Measurements from ENCODE around the gene RAB11FIP4. TPM values are rescaled to one million over a fixed set of nuclear protein-coding genes. Genes with fewer than 3 reads are reported as not detected.

The RAB11FIP4 gene
- total and polyA plus RNA-seq, 9 of the 15 experiments (the other 6 are each of a cell fraction or from before 2014, with no cell fraction given): 0.62 to 16.6 (median 8.9) TPM

- TF ChIP-seq RBM14 (IDR thresholded peaks at IDR 0.05; ENCODE audit: borderline replicate concordance, insufficient read depth, low read depth, low read length) (no peak), ARID1B (IDR thresholded peaks at IDR 0.05) (no peak), ZNF165 (CRISPR knock-in tag; IDR thresholded peaks at IDR 0.05; ENCODE audit: borderline replicate concordance) (no peak), USF2 (CRISPR knock-in tag; IDR thresholded peaks at IDR 0.05) (no peak), RFX7 (CRISPR knock-in tag; IDR thresholded peaks at IDR 0.05) (no peak), SPI1 (IDR thresholded peaks at IDR 0.05; ENCODE audit: borderline replicate concordance, low read depth, low read length) (no peak), PRPF4 (IDR thresholded peaks at IDR 0.05; ENCODE audit: insufficient read depth, low read depth, low read length, poor library complexity, severe bottlenecking) (no peak), FOSL1 (tag; conservative IDR thresholded peaks at IDR 0.05) (no peak), TEAD1 (CRISPR knock-in tag; IDR thresholded peaks at IDR 0.05) (no peak), ZNF174 (CRISPR knock-in tag; IDR thresholded peaks at IDR 0.05) (no peak), MECOM (CRISPR knock-in tag; IDR thresholded peaks at IDR 0.05) (no peak)
- TF ChIP-seq, protein P1, sequence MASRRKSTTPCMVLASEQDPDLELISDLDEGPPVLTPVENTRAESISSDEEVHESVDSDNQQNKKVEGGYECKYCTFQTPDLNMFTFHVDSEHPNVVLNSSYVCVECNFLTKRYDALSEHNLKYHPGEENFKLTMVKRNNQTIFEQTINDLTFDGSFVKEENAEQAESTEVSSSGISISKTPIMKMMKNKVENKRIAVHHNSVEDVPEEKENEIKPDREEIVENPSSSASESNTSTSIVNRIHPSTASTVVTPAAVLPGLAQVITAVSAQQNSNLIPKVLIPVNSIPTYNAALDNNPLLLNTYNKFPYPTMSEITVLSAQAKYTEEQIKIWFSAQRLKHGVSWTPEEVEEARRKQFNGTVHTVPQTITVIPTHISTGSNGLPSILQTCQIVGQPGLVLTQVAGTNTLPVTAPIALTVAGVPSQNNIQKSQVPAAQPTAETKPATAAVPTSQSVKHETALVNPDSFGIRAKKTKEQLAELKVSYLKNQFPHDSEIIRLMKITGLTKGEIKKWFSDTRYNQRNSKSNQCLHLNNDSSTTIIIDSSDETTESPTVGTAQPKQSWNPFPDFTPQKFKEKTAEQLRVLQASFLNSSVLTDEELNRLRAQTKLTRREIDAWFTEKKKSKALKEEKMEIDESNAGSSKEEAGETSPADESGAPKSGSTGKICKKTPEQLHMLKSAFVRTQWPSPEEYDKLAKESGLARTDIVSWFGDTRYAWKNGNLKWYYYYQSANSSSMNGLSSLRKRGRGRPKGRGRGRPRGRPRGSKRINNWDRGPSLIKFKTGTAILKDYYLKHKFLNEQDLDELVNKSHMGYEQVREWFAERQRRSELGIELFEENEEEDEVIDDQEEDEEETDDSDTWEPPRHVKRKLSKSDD (conservative IDR thresholded peaks at IDR 0.05; ENCODE audit: low read length): no peak
These were observed 149.3 kb downstream of the RAB11FIP4 start (continued) for GRCh38 chr17:31540602-31541307.

All from K562 (cell line).